Liver (tissue), 9 donors: Measurements from ENCODE around the gene SHTN1. TPM values are rescaled to one million over a fixed set of nuclear protein-coding genes. Genes with fewer than 3 reads are reported as not detected.
A peak's percentile ranks its signal among the peaks of the same experiment; 100 is the strongest.

Source experiments
- DNase-seq: peaks from one replicate; pipeline ENCODE4 v3.0.0-alpha.2; 2017; ENCODE audit warnings: low spot score
- H3K27ac ChIP-seq, 2 donors: one replicate each; pipeline ENCODE4 v1.7.0; 2013; ENCODE audit warnings: inconsistent platforms in 2 of 2, low read length in 2 of 2, control low read depth in 1 of 2, low read depth in 1 of 2, mild to moderate bottlenecking in 1 of 2
- H3K27me3 ChIP-seq, 4 donors: one replicate each; pipeline versions ENCODE4 v1.6.1 to v1.7.0; 2013; ENCODE audit warnings: low read length in 3 of 4, inconsistent platforms in 1 of 4, mild to moderate bottlenecking in 1 of 4, moderate library complexity in 1 of 4; ENCODE audit not compliant: control insufficient read depth in 4 of 4, insufficient read depth in 4 of 4
- H3K36me3 ChIP-seq, 4 donors: one replicate each; pipeline versions ENCODE4 v1.6.1 to v1.7.0; 2013; ENCODE audit warnings: low read length in 3 of 4, mild to moderate bottlenecking in 3 of 4, low read depth in 1 of 4, moderate library complexity in 1 of 4; ENCODE audit not compliant: control insufficient read depth in 4 of 4, insufficient read depth in 3 of 4
- H3K4me1 ChIP-seq, 4 donors: one replicate each; pipeline versions ENCODE4 v1.6.1 to v1.7.0; 2013; ENCODE audit warnings: low read length in 3 of 4, mild to moderate bottlenecking in 3 of 4, moderate library complexity in 1 of 4; ENCODE audit not compliant: control insufficient read depth in 4 of 4, insufficient read depth in 4 of 4
- H3K4me3 ChIP-seq, 3 donors: one replicate each; pipeline versions ENCODE4 v1.6.1 to v1.7.0; 2013; ENCODE audit warnings: low read length in 3 of 3, control low read depth in 1 of 3, low read depth in 1 of 3, mild to moderate bottlenecking in 1 of 3
- H3K9ac ChIP-seq, 2 donors: one replicate each; pipeline ENCODE4 v1.7.0; 2013; ENCODE audit warnings: low read length in 2 of 2, mild to moderate bottlenecking in 2 of 2, moderate library complexity in 2 of 2, control low read depth in 1 of 2, low read depth in 1 of 2
- H3K9me3 ChIP-seq, 4 donors: one replicate each; pipeline versions ENCODE4 v1.6.1 to v1.7.0; 2013; ENCODE audit warnings: low read length in 3 of 4; ENCODE audit not compliant: control insufficient read depth in 4 of 4
- ATF3 ChIP-seq: IDR thresholded peaks from 2 replicates; pipeline ENCODE4 v1.6.1; 2016; ENCODE audit warnings: antibody characterized with exemption
- CTCF ChIP-seq: fragments of 150-350 bp; IDR thresholded peaks from 2 replicates; pipeline ENCODE4 v1.5.1; 2017; ENCODE audit warnings: improper control_type of control experiment, low read depth, low read length; ENCODE audit not compliant: missing input control
- EGR1 ChIP-seq, 2 donors: IDR thresholded peaks; 2 replicates each; pipeline ENCODE4 v1.6.1; 2016 to 2018; ENCODE audit warnings: antibody characterized with exemption in 2 of 2, low read depth in 2 of 2
- FOXA1 ChIP-seq: IDR thresholded peaks from 2 replicates; pipeline ENCODE4 v1.6.1; 2016; ENCODE audit warnings: antibody characterized with exemption
- FOXA2 ChIP-seq: IDR thresholded peaks from 2 replicates; pipeline ENCODE4 v1.6.1; 2016; ENCODE audit warnings: antibody characterized with exemption
- GABPA ChIP-seq, 2 donors: IDR thresholded peaks in 1 of 2; conservative IDR thresholded peaks in 1 of 2; 2 replicates each; pipeline ENCODE4 v1.6.1; 2016; ENCODE audit warnings: antibody characterized with exemption in 2 of 2, mild to moderate bottlenecking in 1 of 2, moderate library complexity in 1 of 2
- HNF4A ChIP-seq, 2 donors: conservative IDR thresholded peaks; 2 replicates each; pipeline ENCODE4 v1.6.1; 2016; ENCODE audit warnings: antibody characterized with exemption in 2 of 2, mild to moderate bottlenecking in 2 of 2
- HNF4G ChIP-seq: IDR thresholded peaks from 2 replicates; pipeline ENCODE4 v1.6.1; 2016; ENCODE audit warnings: antibody characterized with exemption
- NR2F2 ChIP-seq: IDR thresholded peaks from 2 replicates; pipeline ENCODE4 v1.6.1; 2016; ENCODE audit warnings: antibody characterized with exemption
- RAD21 ChIP-seq, 2 donors: IDR thresholded peaks; 2 replicates each; pipeline ENCODE4 v1.6.1; 2016; ENCODE audit warnings: antibody characterized with exemption in 2 of 2, mild to moderate bottlenecking in 2 of 2
- SP1 ChIP-seq: IDR thresholded peaks from 2 replicates; pipeline ENCODE4 v1.6.1; 2018; ENCODE audit warnings: antibody characterized with exemption, mild to moderate bottlenecking
- TAF1 ChIP-seq: conservative IDR thresholded peaks from 2 replicates; pipeline ENCODE4 v1.6.1; 2016; ENCODE audit warnings: antibody characterized with exemption, mild to moderate bottlenecking
- WGBS: extraction: QIAGEN DNeasy Blood & Tissue Kit; methylation state at CpG from one replicate; pipeline ENCODE4 v1.1.7; 2013; 5-methylcytosine and 5-hydroxymethylcytosine counted together
- polyA plus RNA-seq, 2 donors: library from polyadenylated mRNA; stranded (reverse) in 1 of 2; unstranded in 1 of 2; fragments of 200-250 nt in 1 of 2; fragments of >200 nt in 1 of 2; fragmentation: Nextera tagmentation in 1 of 2; extraction: Ambion mirVana in 1 of 2; gene quantifications; one replicate each; pipeline versions ENCODE4 v1.2.1 to v1.2.3, GENCODE V29; 2013 to 2015
- total RNA-seq, 2 donors: library from RNA; depleted of rRNA; stranded (reverse); fragments of >200 nt; gene quantifications; one replicate each; pipeline ENCODE4 v1.2.3, GENCODE V29; 2014
- TF ChIP-seq, protein P1 (sequence below): IDR thresholded peaks from 2 replicates; pipeline ENCODE4 v1.6.1; 2016; ENCODE audit warnings: antibody characterized with exemption
- TF ChIP-seq, protein P2 (sequence below): IDR thresholded peaks from 2 replicates; pipeline ENCODE4 v1.6.1; 2016; ENCODE audit warnings: antibody characterized with exemption
- donor health status: healthy.
- donor health status: healthy.
- donor health status: healthy.
- donor health status: healthy.
- donor health status: healthy.

SHTN1 gene
- total and polyA plus RNA-seq, 4 donors: 3.2 to 11.7 (median 10.3) TPM

DNA sequence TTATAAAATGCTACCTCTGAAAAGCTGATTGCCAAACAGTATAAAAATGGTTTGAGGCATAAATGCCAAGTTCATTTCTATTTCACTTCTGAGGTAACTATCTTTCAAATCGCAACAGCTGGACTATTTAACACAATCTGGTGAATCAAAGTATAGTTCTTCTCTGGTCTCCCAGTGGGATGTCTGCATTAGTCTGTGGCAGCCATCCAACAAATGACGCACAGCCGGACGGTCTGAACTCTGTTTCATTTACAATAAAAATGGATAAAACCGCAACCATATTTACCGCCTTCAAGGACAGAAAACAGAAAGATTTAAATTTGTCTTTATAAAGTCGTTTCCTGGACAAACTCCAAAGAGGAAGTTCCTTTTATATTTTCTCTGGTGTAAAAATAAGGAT lies 113.8 kb downstream of the SHTN1 start:
- no peaks in the 10 kb centered on the region for H3K36me3 ChIP-seq
- no peak overlapping the region for H3K4me3 ChIP-seq
- DNase-seq: no peak
- H3K9ac ChIP-seq: no peak overlapping the region
- WGBS: 64% methylated on average over 7 of the region's 7 CpGs
- TF ChIP-seq FOXA1: no peak
- TF ChIP-seq HNF4G: no peak
- no peak for TF ChIP-seq FOXA2
- no peak for TF ChIP-seq ATF3
- TF ChIP-seq, protein P1, sequence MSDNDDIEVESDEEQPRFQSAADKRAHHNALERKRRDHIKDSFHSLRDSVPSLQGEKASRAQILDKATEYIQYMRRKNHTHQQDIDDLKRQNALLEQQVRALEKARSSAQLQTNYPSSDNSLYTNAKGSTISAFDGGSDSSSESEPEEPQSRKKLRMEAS: no peak
- no peak for TF ChIP-seq SP1
- TF ChIP-seq NR2F2: no peak
- TF ChIP-seq, protein P2, sequence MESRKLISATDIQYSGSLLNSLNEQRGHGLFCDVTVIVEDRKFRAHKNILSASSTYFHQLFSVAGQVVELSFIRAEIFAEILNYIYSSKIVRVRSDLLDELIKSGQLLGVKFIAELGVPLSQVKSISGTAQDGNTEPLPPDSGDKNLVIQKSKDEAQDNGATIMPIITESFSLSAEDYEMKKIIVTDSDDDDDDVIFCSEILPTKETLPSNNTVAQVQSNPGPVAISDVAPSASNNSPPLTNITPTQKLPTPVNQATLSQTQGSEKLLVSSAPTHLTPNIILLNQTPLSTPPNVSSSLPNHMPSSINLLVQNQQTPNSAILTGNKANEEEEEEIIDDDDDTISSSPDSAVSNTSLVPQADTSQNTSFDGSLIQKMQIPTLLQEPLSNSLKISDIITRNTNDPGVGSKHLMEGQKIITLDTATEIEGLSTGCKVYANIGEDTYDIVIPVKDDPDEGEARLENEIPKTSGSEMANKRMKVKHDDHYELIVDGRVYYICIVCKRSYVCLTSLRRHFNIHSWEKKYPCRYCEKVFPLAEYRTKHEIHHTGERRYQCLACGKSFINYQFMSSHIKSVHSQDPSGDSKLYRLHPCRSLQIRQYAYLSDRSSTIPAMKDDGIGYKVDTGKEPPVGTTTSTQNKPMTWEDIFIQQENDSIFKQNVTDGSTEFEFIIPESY: no peak
- TF ChIP-seq CTCF: no peak
- TF ChIP-seq EGR1 (IDR thresholded peaks at IDR 0.05; ENCODE audit: low read depth in 2 of 2): no peak
- H3K27me3 ChIP-seq: no peaks in the 10 kb centered on the region
- H3K27ac ChIP-seq: no peak overlapping the region
- H3K4me1 ChIP-seq: peaks cover 4 to 18% (median 14%) of the 10 kb centered on the region in 4 donors
- no peaks in the 10 kb centered on the region for H3K9me3 ChIP-seq

DNA sequence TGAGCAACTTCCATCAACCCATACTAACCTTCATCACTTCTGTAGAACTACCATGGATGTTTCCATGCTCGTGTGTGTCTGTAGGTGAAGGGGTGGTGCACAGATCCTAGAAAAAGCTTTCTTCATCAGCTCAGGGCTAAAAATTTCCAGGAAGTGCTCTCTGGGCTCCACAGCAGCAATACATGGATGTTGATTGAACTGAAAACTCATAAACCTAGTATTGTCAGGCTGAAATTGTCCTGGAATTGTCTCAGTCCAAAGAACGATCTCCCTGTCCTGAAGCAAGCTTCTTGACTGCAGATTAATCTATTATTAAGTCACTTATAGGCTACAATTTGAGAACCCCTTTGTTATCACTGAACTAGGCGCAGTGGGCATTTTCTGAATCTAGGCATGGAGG lies 115.9 kb downstream of the SHTN1 start:
- H3K27me3 ChIP-seq: no peaks in the 10 kb centered on the region
- peaks cover 4 to 18% (median 14%) of the 10 kb centered on the region in 4 donors for H3K4me1 ChIP-seq
- no peak overlapping the region for H3K4me3 ChIP-seq
- no peak overlapping the region for H3K9ac ChIP-seq
- H3K27ac ChIP-seq: peak overlapping the region in 1 of 2 donors; percentile 70
- 85% methylated on average over 3 of the region's 3 CpGs for WGBS
- H3K36me3 ChIP-seq: peaks cover 0 to under 1% (median 0%) of the 10 kb centered on the region in 4 donors
- no peaks in the 10 kb centered on the region for H3K9me3 ChIP-seq
- no peak for DNase-seq
- TF ChIP-seq HNF4A (conservative IDR thresholded peaks at IDR 0.05): no peak
- no peak for TF ChIP-seq FOXA2
- TF ChIP-seq TAF1: no peak
- no peak for TF ChIP-seq HNF4G
- TF ChIP-seq, protein P1: no peak
- TF ChIP-seq RAD21 (IDR thresholded peaks at IDR 0.05): no peak
- no peak for TF ChIP-seq ATF3
- TF ChIP-seq GABPA (IDR thresholded peaks at IDR 0.05 in 1 of 2, conservative IDR thresholded peaks at IDR 0.05 in 1 of 2): no peak
